ENCODE measurements around the gene SLC10A7.

DNA sequence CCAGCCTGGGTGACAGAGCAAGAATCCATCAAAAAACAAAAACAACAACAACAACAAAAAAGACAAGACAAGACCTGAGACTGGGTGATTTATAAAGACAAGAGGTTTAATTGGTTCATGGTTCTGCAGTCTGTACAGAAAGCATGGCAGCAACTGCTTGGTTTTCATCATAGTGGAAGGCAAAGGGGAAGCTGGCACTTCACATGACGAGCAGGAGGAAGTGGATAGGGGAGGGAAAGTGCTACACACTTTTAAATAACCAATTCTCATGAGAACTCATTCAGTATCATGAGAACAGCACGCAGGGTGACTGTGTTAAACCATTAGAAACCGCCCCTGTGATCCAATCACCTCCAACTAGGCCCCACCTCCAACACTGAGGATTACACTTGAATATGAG is 28.4 kb upstream of the SLC10A7 start:
- TF ChIP-seq CTCF (IDR thresholded peaks at IDR 0.05; ENCODE audit: low read length) (no peak), EZH2 (optimal IDR thresholded peaks at IDR 0.05; ENCODE audit: low read depth, low read length) (no peak)
